ENCODE measurements around the gene STAMBP. TPM values are rescaled to one million over a fixed set of nuclear protein-coding genes. Genes with fewer than 3 reads are reported as not detected.

STAMBP gene
- total and polyA plus RNA-seq, 9 of the 15 experiments (the other 6 are each of a cell fraction or from before 2014, with no cell fraction given), result 36.9 to 75.2 (median 48.8) TPM

DNA sequence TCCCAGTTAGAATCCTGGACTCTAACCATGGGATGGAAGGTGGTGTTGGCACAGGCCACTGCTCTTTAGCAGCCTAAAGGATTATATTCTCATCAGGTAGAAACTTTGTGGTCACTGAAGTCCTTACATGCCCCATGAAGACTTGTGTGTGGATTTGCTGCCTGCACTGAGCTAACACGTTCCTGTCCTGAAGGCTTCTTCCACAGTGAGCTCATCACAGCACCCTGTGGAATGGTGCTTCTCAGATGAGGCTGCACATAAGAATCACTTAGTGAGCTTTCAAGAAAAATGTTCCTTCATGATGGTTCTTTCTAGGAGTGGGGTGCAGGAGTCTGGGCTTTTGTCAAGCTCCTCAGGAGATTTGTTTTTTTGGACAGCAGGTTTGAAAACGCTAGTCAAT, 26.8 kb downstream of the STAMBP start (continued):
- TF ChIP-seq, protein P1, sequence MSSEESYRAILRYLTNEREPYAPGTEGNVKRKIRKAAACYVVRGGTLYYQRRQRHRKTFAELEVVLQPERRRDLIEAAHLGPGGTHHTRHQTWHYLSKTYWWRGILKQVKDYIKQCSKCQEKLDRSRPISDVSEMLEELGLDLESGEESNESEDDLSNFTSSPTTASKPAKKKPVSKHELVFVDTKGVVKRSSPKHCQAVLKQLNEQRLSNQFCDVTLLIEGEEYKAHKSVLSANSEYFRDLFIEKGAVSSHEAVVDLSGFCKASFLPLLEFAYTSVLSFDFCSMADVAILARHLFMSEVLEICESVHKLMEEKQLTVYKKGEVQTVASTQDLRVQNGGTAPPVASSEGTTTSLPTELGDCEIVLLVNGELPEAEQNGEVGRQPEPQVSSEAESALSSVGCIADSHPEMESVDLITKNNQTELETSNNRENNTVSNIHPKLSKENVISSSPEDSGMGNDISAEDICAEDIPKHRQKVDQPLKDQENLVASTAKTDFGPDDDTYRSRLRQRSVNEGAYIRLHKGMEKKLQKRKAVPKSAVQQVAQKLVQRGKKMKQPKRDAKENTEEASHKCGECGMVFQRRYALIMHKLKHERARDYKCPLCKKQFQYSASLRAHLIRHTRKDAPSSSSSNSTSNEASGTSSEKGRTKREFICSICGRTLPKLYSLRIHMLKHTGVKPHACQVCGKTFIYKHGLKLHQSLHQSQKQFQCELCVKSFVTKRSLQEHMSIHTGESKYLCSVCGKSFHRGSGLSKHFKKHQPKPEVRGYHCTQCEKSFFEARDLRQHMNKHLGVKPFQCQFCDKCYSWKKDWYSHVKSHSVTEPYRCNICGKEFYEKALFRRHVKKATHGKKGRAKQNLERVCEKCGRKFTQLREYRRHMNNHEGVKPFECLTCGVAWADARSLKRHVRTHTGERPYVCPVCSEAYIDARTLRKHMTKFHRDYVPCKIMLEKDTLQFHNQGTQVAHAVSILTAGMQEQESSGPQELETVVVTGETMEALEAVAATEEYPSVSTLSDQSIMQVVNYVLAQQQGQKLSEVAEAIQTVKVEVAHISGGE (CRISPR knock-in tag; IDR thresholded peaks at IDR 0.05), result no peak
- TF ChIP-seq NFIX (CRISPR knock-in tag; IDR thresholded peaks at IDR 0.05; ENCODE audit: low read depth) (no peak), FOXA3 (CRISPR knock-in tag; conservative IDR thresholded peaks at IDR 0.05 in 1 of 2, IDR thresholded peaks at IDR 0.05 in 1 of 2) (no peak)

DNA sequence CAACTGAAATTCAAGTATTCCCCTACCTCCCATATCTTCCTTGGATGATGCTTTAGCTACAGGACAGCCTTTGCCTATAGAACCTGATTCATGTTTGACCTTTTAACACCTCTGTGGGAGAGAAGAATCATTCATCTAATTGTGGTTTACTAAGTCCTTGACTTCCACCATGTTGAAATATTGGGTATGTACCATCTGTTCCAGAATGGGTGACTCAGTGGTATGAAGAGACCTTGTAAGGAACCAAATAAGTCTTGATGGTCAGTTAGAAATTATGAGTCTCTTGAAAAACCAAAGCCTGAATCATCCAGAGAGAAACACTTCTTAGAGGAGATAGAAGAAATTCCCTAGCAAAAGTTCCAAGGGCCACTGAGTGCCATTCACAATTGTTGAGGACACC, 27.5 kb downstream of the STAMBP start:
- no peak for ATAC-seq

More for the DNA sequence above, 27.5 kb downstream of the STAMBP start:
- Histone ChIP-seq H3K9me3 (replicated peaks; ENCODE audit: control insufficient read depth, insufficient read depth, low read depth, low read length) (no peaks in the 10 kb centered on the region), H3K79me2 (ENCODE audit: control insufficient read depth, insufficient read depth, low read length) (no peaks in the 10 kb centered on the region), H3K27ac (ENCODE audit: extremely low read depth, low read depth, low read length) (no peak overlapping the region), H3K9ac (ENCODE audit: insufficient read depth in 1 of 2, low read depth in 2 of 2, low read length in 2 of 2) (no peak overlapping the region), H3K36me3 (ENCODE audit: control insufficient read depth, insufficient read depth, low read length) (peaks cover 84% of the 10 kb centered on the region), H3K4me1 (replicated peaks in 1 of 2; ENCODE audit: control insufficient read depth in 2 of 2, insufficient read depth in 2 of 2, low read length in 2 of 2) (no peaks in the 10 kb centered on the region), H2AFZ (ENCODE audit: low read depth, low read length) (no peak overlapping the region), H3K4me2 (ENCODE audit: insufficient read depth, low read length) (no peak overlapping the region), H4K20me1 (replicated peaks; ENCODE audit: control insufficient read depth, insufficient read depth, low read length) (no peaks in the 10 kb centered on the region), H3K4me3 (no peak overlapping the region), H3K9me1 (ENCODE audit: control insufficient read depth, insufficient read depth, low read length) (no peaks in the 10 kb centered on the region), H3K27me3 (ENCODE audit: control insufficient read depth in 2 of 2, insufficient read depth in 2 of 2, low read length in 2 of 2) (no peaks in the 10 kb centered on the region)
- intact Hi-C loops (cut with micrococcal nuclease), result no loop called here
- POLR2A ChIA-PET, result interaction anchor here (0.9 to 1.1 kb wide), 3 partner anchors 9 to 28 kb away, joined by 3 to 4 read pairs (median 3); partner anchors contain the start of gene STAMBP
- DNase-seq (ENCODE audit: extremely low read depth in 1 of 4, low spot score in 3 of 4) (no peak), FAIRE-seq (no peak)
- in situ Hi-C loops (cut with MboI), result no loop called here
- CTCF ChIA-PET (ENCODE audit: low intra/inter-chr PET ratio), result no interaction called here
- no TSS peak for BruUV-seq (replicated peaks)
- no peak for TF ChIP-seq SAP30 (IDR thresholded peaks at IDR 0.05; ENCODE audit: borderline replicate concordance, insufficient read depth, low read depth, low read length, poor library complexity, severe bottlenecking)
- TF ChIP-seq, protein P2, sequence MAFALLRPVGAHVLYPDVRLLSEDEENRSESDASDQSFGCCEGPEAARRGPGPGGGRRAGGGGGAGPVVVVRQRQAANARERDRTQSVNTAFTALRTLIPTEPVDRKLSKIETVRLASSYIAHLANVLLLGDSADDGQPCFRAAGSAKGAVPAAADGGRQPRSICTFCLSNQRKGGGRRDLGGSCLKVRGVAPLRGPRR (CRISPR knock-in tag; IDR thresholded peaks at IDR 0.05), result no peak
- no peak for TF ChIP-seq CHD1 (IDR thresholded peaks at IDR 0.05; ENCODE audit: low read length)
- TF ChIP-seq SMAD1 (IDR thresholded peaks at IDR 0.05; ENCODE audit: low read depth, low read length, partially characterized antibody), result no peak
- TF ChIP-seq ZNF589 (CRISPR knock-in tag; IDR thresholded peaks at IDR 0.05; ENCODE audit: low read depth), result no peak
- no peak for TF ChIP-seq RCOR1 (IDR thresholded peaks at IDR 0.05; ENCODE audit: borderline replicate concordance in 1 of 2, low read depth in 2 of 2, low read length in 2 of 2)
- TF ChIP-seq HNRNPK (IDR thresholded peaks at IDR 0.05; ENCODE audit: low read depth, low read length, poor library complexity, severe bottlenecking), result no peak
- no peak for TF ChIP-seq ZNF239 (CRISPR knock-in tag; IDR thresholded peaks at IDR 0.05)
